C4-2B (cell line): ENCODE data around the gene SCAF8.

Source experiments
- CTCF ChIP-seq: fragments of 450-650 bp; conservative IDR thresholded peaks from 2 replicates; pipeline ENCODE4 v1.5.1; 2017; ENCODE audit warnings: mild to moderate bottlenecking
- ZFX ChIP-seq: fragments of 450-650 bp; IDR thresholded peaks from 2 replicates; pipeline ENCODE4 v1.6.1; 2017

GRCh38 chr6:154852687-154853086, 119.5 kb downstream of the SCAF8 start:
- TF ChIP-seq CTCF, result no peak
- TF ChIP-seq ZFX, result no peak
